K562 (cell line): ENCODE results near the gene PDZD8. TPM values are rescaled to one million over a fixed set of nuclear protein-coding genes. Genes with fewer than 3 reads are reported as not detected.

Experiments
- DMBX1 ChIP-seq: fragments of 250-450 bp; sonication (Bioruptor Pico); IDR thresholded peaks from 2 replicates; pipeline ENCODE4 v1.8.0; 2022; ENCODE audit warnings: inconsistent platforms, mild to moderate bottlenecking, moderate library complexity, borderline replicate concordance
- ETV6 ChIP-seq, 3 experiments: fragments of 150-350 bp in 1 of 3; sonication (generic) in 1 of 3; formaldehyde crosslinking in 1 of 3; IDR thresholded peaks; 2 replicates each; pipeline versions ENCODE4 v1.6.1 to v1.8.0; 2014 to 2022; ENCODE audit warnings: borderline replicate concordance in 2 of 3, low read depth in 2 of 3, antibody characterized with exemption in 1 of 3, low read length in 1 of 3, mild to moderate bottlenecking in 1 of 3, missing genetic modification reagents in 1 of 3
- FOXO4 ChIP-seq: fragments of 450-650 bp; formaldehyde crosslinking; IDR thresholded peaks from 2 replicates; pipeline ENCODE4 v1.4.0; 2020; ENCODE audit warnings: mild to moderate bottlenecking, moderate library complexity
- NFATC3 ChIP-seq: fragments of 450-650 bp; IDR thresholded peaks from 2 replicates; pipeline ENCODE4 v1.6.1; 2017; ENCODE audit warnings: mild to moderate bottlenecking
- RHOXF2B ChIP-seq: fragments of 250-450 bp; sonication (Bioruptor Pico); conservative IDR thresholded peaks from 2 replicates; pipeline ENCODE4 v1.5.1; 2021
- SAFB2 ChIP-seq: fragments of 200-400 bp; formaldehyde crosslinking; IDR thresholded peaks from 2 replicates; pipeline ENCODE4 v1.6.1; 2018; ENCODE audit warnings: borderline replicate concordance, low read length, low read depth, moderate library complexity; ENCODE audit not compliant: severe bottlenecking
- ZNF165 ChIP-seq: fragments of 250-450 bp; sonication (Bioruptor Pico); IDR thresholded peaks from 2 replicates; pipeline ENCODE4 v1.4.0; 2020; ENCODE audit warnings: borderline replicate concordance
- polyA plus RNA-seq, 8 experiments: library from polyadenylated mRNA; depleted of rRNA in 4 of 8; stranded (reverse) in 5 of 8; unstranded in 3 of 8; fragments of >200 nt; fragmentation: Nextera tagmentation in 2 of 8; fragmentation: Illumina TruSeq in 1 of 8; extraction: Ambion mirVana in 2 of 8; extraction: Trizol in 1 of 8; gene quantifications; 2 replicates each; pipeline versions ENCODE4 v1.2.1 to v1.2.3, GENCODE V29; 2011 to 2014; ENCODE audit warnings: inconsistent platforms in 1 of 8, missing spikeins in 1 of 8
- total RNA-seq, 7 experiments: library from RNA; depleted of rRNA in 6 of 7; stranded (reverse); fragments of >200 nt in 6 of 7; fragmentation: Illumina TruSeq in 2 of 7; extraction: Trizol in 2 of 7; gene quantifications; 2 replicates each; pipeline versions ENCODE4 v1.2.1 to v1.2.3, GENCODE V29; 2011 to 2021; ENCODE audit warnings: low replicate concordance in 1 of 7
- TF ChIP-seq, protein P1 (sequence below): fragments of 200-600 bp; sonication (generic); IDR thresholded peaks from one replicate; pipeline ENCODE4 v1.6.1; 2012; ENCODE audit warnings: mild to moderate bottlenecking, low read depth, low read length, inconsistent platforms

The PDZD8 gene
- total and polyA plus RNA-seq, 9 of the 15 experiments (the other 6 are each of a cell fraction or from before 2014, with no cell fraction given) = 5.5 to 53.4 (median 36.8) TPM

GRCh38 chr10:117272195-117273076, 102.8 kb downstream of the PDZD8 start (continued):
- TF ChIP-seq, protein P1, sequence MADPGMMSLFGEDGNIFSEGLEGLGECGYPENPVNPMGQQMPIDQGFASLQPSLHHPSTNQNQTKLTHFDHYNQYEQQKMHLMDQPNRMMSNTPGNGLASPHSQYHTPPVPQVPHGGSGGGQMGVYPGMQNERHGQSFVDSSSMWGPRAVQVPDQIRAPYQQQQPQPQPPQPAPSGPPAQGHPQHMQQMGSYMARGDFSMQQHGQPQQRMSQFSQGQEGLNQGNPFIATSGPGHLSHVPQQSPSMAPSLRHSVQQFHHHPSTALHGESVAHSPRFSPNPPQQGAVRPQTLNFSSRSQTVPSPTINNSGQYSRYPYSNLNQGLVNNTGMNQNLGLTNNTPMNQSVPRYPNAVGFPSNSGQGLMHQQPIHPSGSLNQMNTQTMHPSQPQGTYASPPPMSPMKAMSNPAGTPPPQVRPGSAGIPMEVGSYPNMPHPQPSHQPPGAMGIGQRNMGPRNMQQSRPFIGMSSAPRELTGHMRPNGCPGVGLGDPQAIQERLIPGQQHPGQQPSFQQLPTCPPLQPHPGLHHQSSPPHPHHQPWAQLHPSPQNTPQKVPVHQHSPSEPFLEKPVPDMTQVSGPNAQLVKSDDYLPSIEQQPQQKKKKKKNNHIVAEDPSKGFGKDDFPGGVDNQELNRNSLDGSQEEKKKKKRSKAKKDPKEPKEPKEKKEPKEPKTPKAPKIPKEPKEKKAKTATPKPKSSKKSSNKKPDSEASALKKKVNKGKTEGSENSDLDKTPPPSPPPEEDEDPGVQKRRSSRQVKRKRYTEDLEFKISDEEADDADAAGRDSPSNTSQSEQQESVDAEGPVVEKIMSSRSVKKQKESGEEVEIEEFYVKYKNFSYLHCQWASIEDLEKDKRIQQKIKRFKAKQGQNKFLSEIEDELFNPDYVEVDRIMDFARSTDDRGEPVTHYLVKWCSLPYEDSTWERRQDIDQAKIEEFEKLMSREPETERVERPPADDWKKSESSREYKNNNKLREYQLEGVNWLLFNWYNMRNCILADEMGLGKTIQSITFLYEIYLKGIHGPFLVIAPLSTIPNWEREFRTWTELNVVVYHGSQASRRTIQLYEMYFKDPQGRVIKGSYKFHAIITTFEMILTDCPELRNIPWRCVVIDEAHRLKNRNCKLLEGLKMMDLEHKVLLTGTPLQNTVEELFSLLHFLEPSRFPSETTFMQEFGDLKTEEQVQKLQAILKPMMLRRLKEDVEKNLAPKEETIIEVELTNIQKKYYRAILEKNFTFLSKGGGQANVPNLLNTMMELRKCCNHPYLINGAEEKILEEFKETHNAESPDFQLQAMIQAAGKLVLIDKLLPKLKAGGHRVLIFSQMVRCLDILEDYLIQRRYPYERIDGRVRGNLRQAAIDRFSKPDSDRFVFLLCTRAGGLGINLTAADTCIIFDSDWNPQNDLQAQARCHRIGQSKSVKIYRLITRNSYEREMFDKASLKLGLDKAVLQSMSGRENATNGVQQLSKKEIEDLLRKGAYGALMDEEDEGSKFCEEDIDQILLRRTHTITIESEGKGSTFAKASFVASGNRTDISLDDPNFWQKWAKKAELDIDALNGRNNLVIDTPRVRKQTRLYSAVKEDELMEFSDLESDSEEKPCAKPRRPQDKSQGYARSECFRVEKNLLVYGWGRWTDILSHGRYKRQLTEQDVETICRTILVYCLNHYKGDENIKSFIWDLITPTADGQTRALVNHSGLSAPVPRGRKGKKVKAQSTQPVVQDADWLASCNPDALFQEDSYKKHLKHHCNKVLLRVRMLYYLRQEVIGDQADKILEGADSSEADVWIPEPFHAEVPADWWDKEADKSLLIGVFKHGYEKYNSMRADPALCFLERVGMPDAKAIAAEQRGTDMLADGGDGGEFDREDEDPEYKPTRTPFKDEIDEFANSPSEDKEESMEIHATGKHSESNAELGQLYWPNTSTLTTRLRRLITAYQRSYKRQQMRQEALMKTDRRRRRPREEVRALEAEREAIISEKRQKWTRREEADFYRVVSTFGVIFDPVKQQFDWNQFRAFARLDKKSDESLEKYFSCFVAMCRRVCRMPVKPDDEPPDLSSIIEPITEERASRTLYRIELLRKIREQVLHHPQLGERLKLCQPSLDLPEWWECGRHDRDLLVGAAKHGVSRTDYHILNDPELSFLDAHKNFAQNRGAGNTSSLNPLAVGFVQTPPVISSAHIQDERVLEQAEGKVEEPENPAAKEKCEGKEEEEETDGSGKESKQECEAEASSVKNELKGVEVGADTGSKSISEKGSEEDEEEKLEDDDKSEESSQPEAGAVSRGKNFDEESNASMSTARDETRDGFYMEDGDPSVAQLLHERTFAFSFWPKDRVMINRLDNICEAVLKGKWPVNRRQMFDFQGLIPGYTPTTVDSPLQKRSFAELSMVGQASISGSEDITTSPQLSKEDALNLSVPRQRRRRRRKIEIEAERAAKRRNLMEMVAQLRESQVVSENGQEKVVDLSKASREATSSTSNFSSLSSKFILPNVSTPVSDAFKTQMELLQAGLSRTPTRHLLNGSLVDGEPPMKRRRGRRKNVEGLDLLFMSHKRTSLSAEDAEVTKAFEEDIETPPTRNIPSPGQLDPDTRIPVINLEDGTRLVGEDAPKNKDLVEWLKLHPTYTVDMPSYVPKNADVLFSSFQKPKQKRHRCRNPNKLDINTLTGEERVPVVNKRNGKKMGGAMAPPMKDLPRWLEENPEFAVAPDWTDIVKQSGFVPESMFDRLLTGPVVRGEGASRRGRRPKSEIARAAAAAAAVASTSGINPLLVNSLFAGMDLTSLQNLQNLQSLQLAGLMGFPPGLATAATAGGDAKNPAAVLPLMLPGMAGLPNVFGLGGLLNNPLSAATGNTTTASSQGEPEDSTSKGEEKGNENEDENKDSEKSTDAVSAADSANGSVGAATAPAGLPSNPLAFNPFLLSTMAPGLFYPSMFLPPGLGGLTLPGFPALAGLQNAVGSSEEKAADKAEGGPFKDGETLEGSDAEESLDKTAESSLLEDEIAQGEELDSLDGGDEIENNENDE = no peak
- no peak for TF ChIP-seq SAFB2
- no peak for TF ChIP-seq RHOXF2B (CRISPR knock-in tag)
- peak in 1 of 2 experiments; percentile 32; a peak in 1 of 4 replicates for TF ChIP-seq ETV6 (IDR thresholded peaks at IDR 0.05; ENCODE audit: borderline replicate concordance in 1 of 2, low read depth in 2 of 2, low read length in 1 of 2)
- no peak for TF ChIP-seq ETV6 (CRISPR knock-in tag; IDR thresholded peaks at IDR 0.05; ENCODE audit: borderline replicate concordance)
- TF ChIP-seq ZNF165 = no peak
- TF ChIP-seq NFATC3 = no peak
- no peak for TF ChIP-seq FOXO4
- no peak for TF ChIP-seq DMBX1 (CRISPR knock-in tag)
